Skin epidermis (tissue), 12 donors: ENCODE results near the gene RPS16.

ENCODE experiments used
- H3K27ac ChIP-seq, 21 experiments: fragments of 200-600 bp; sonication (generic) in 11 of 21; one replicate each; pipeline ENCODE4 v1.5.0; 2020; ENCODE audit warnings: mild to moderate bottlenecking in 3 of 21, inconsistent platforms in 2 of 21, moderate library complexity in 2 of 21
- H3K4me3 ChIP-seq, 7 experiments: fragments of 200-600 bp; sonication (generic) in 2 of 7; one replicate each; pipeline ENCODE4 v1.5.0; 2020; ENCODE audit warnings: inconsistent platforms in 2 of 7, mild to moderate bottlenecking in 2 of 7, moderate library complexity in 1 of 7

RPS16 gene

DNA sequence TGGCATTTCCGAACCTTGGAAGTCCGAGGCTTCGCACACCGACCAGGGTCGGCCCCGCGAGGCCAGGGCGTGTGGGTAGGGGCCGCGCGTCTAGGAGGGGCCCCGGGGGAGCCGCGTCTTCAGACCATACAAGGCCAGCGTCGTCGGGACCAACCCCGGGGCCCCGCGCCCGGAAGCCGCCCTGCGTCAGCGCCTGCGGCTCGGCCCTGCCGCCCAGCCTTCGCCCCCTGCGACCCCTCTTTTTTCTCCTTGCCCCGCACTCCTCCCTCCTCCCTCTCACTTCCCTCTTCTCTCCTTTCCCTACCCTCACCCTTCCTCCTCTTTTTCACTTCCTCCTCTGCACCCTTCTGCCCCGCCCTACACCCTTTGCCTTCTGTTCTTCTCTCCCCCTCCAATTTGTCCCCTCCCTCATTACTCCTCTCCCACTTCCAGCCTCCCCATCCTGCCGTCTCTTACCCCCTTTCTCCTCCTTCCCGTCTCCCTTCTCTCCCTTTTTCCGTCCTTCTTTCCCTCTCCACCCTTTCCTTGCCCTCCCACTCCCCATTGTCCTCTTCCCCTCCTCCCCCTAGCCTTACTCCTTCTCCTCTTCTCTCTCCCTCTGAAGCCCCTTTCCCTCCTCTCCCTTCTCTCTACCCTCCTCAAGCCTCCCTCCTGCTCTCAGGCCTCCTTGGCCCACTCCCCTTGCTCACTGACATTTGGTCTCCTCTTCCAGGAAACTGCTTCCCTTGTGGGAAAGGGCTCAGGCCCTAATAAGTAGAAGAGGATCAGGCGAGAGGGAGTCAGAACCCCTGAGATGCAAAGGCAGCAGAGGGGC is 25.5 kb downstream of the RPS16 start:
- Histone ChIP-seq H3K4me3 (peak overlapping the region; percentile 67 to 96 (median 79)), H3K27ac (peak overlapping the region; percentile 88 to 100 (median 99))

DNA sequence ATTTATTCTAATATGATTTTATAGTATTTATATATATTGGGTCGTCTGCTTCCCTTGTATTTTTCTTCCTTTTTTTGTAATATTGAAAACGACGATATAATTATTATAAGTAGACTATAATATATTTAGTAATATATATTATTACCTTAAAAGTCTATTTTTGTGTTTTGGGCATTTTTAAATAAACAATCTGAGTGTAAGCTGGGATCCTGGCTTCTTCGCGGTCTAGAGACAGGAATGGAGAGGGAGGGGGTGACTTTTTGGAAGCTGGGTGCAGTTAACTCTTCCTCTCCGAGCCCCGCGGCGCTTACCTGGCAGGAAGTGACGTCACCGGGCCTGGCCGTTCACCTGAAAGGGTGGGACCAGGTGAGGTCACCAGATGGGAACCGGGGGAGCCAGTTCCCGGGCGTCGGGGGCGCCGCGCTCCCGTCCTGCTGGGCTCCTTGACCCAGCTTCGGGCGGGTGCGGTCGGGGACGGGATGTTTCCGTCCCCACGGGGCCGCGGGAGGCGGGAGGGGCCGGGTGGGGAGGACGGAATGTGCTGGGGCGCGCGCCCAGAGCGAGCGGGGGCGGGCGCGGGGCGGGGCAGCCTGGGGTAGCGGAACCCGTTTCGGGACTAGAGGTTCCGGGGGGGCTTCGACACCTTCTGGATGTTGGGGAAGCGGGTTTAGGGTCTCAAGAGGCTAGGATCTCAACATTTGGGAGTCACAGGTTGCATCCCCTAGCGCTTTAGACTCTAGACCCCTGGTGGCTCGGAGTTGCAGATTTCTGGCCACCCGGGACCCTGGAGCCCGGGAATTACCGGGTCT is 26.3 kb downstream of the RPS16 start:
- Histone ChIP-seq H3K27ac (peak overlapping the region; percentile 88 to 100 (median 99)), H3K4me3 (peak overlapping the region; percentile 67 to 96 (median 79))

DNA sequence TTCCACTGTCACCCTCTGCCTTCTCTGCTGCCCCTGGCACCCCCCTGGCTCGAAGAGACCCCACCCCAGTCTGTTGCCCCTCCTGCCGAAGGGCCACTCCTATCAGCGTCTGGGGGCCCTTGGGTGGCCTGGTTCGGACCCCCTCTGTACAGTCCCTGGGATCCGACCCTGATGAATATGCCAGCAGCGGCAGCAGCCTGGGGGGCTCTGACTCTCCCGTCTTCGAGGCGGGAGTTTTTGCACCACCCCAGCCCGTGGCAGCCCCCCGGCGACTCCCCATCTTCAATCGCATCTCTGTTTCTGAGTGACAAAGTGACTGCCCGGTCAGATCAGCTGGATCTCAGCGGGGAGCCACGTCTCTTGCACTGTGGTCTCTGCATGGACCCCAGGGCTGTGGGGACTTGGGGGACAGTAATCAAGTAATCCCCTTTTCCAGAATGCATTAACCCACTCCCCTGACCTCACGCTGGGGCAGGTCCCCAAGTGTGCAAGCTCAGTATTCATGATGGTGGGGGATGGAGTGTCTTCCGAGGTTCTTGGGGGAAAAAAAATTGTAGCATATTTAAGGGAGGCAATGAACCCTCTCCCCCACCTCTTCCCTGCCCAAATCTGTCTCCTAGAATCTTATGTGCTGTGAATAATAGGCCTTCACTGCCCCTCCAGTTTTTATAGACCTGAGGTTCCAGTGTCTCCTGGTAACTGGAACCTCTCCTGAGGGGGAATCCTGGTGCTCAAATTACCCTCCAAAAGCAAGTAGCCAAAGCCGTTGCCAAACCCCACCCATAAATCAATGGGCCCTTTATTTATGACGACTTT is 27.1 kb downstream of the RPS16 start:
- Histone ChIP-seq H3K4me3 (peak overlapping the region; percentile 67 to 96 (median 79)), H3K27ac (peak overlapping the region; percentile 88 to 100 (median 99))

DNA sequence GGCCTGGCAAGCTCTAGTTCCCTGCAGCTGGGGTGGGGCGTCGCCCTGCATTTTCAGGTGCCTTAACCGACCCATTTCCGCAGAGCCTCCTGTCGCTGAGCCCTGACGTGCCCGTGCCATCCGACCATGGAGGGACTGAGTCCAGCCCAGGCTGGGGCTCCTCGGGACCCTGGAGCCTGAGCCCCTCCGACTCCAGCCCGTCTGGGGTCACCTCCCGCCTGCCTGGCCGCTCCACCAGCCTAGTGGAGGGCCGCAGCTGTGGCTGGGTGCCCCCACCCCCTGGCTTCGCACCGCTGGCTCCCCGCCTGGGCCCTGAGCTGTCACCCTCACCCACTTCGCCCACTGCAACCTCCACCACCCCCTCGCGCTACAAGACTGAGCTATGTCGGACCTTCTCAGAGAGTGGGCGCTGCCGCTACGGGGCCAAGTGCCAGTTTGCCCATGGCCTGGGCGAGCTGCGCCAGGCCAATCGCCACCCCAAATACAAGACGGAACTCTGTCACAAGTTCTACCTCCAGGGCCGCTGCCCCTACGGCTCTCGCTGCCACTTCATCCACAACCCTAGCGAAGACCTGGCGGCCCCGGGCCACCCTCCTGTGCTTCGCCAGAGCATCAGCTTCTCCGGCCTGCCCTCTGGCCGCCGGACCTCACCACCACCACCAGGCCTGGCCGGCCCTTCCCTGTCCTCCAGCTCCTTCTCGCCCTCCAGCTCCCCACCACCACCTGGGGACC is 27.9 kb downstream of the RPS16 start:
- peak overlapping the region; percentile 67 to 96 (median 79) for H3K4me3 ChIP-seq

DNA sequence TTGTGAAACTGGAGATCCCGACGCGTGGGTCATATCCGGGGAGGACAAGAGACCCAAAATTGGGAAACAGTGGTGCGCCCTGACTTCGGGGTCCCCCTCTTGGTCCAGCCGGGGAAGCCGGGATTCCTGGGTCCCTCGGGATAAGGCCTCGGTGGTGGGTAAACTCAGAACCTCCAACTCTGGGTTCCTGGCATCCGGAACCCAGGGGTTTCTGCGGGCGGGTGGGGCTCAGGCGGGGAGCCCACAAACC is 28.4 kb downstream of the RPS16 start:
- peak overlapping the region; percentile 67 to 96 (median 79) for H3K4me3 ChIP-seq
- peak overlapping the region; percentile 88 to 100 (median 99) for H3K27ac ChIP-seq

More for the DNA sequence above, 27.9 kb downstream of the RPS16 start:
- peak overlapping the region; percentile 88 to 100 (median 99) for H3K27ac ChIP-seq

DNA sequence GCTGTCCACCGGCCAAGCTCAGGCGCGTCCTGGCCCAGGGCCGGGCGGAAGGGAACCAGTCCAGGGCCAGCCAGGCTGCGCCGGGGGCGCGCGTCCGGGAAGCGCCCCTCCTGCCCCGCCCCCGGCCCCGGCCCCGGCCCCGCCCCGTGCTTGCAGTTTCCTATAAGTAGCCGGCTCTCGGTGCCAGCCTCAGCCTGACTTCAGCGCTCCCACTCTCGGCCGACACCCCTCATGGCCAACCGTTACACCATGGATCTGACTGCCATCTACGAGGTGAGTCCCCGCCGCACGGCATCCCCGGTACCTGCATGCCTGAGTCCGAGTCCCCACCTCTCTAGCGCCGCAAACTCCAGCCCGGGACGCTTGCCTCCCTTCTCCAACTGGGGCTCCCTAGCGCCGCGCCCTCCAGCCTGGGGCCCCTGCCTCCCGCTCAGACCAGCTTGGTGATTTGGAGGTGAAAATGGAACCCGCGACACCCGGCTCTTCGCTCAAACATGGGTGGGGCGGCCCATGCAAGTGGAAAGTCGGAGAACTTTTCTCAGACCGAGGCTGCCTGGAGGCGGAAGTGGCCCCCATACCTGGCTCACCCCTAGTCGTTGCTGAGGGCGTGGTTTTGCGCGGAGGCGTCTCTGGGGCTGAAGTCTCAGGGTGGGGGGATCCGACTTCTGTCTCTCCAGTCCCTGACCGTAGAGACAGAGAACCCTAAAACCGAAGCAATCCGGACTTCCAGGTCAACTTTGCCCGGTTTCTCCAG is 28.9 kb downstream of the RPS16 start, which contains the start of gene ZFP36:
ZFP36 (plus strand) TSS at position 192 of the 754 bp plus-strand sequence; CDS start at position 250, 58 bp downstream.
- peak within 1 kb of the TSS; percentile 88 to 100 (median 99) for H3K27ac ChIP-seq
- peak within 1 kb of the TSS; percentile 67 to 96 (median 79) for H3K4me3 ChIP-seq

DNA sequence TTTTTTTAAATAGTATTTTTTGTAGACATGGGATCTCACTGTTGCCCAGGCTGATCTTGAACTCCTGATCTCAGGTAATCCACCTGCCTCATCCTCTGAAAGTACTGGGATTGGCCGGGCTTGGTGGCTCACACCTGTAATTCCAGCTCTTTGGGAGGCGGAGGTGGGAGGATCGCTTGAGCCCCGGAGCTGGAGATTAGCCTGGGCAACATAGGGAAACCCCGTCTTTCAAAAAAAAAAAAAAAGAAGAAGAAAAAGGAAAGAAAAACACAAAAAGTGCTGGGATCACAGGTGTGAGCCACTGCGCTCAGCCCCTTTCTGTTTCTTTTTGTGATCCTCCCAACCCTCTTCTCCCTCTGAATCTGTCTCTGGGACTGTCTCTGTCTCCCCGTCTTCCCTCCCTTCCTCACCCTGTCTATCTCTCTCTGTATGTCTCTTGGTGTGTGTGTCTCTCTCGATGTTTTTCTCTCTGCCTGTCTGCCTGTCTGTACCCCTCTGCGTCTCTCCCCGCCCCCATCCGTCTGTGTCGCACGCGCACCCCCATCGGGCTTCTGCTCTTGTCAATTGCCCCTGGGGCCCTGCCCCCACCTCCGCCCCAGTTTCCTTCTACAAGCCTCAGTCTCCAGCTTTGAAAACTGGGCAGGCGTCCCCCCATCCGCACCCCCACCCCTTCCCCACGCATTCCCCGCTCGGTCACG is 29.6 kb downstream of the RPS16 start:
- Histone ChIP-seq H3K4me3 (peak overlapping the region; percentile 67 to 96 (median 79)), H3K27ac (peak overlapping the region; percentile 66 to 100 (median 99))

DNA sequence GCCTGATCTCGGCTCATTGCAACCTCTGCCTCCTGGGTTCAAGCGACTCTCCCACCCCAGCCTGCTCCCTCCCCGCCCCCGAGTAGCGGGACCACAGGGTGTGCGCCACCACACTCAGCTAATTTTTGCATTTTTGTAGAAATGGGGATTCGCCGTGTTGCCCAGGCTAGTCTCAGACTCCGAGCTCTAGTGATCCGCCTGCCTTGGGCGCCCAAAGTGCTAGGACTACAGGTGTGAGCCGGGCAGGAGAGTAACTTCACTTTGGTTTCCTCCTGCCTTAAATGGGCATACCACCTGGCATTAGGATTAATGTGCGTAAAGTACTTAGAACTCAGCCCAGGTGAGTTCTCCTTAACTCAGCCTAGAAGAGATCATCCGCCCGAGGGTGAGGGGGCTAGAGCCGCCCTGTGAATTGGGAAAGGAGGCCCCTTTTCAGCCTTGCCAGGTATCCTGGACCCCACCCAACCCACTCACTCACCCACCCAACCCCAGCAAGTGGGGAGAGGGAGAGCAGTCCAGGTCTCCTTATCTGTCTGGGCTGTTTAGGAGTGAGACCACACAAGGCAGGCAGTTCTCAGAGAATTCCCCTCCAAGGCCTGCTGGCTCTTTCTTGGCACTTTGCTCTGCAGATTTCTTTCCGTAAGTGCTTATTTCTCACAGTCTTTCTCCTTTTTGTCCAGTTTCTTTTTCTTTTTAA is 30.3 kb downstream of the RPS16 start:
- Histone ChIP-seq H3K4me3 (peak overlapping the region in 6 of 7 experiments; percentile 67 to 92 (median 74)), H3K27ac (peak overlapping the region; percentile 27 to 100 (median 99))

DNA sequence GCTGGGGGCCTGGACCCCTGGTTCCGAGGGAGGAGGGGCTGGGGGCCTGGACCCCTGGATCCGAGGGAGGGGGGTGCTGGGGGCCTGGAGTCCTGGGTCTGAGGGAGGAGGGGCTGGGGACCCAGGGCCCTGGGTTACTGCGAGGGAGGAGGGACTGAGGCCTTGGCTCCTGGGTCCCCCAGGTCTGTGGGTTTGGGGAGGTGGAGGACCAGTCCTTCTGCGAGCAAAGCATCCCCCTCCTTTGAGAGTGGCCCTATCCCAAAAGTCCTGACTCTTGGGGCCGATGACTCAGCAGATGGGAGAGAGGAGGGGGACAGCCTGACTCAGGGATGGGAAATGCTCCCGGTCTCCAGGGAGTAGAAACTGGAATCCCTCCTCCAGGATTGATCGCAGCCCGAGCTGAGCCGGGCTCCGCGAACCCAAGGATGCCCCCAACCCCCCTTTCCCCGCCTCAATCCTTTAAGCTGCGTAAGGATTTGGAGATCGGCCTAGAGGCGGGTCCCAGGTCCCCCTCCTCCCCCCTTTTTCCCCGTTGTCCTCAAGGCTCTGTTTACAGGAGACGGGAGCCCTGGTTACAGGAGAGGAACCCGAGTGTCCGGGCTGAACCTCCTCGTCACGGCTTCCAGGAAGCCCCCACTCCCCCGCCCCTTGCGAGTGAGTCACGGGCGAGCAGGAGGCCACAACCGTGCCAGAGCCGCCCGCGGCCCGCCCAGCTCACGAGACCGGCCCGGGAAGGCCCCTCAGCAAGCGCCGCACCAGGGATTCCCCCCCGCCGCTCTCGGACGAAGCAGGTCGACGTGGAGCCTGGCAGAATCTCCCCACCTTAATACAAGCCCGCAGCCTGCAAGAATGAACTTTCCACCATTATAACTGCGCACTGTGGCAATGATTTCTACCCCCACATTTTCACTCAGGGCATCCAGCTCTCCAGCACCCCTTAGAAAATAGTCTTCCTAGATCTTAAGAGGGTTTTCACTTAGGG is 32.1 kb downstream of the RPS16 start:
- H3K27ac ChIP-seq, result peak overlapping the region; percentile 92 to 100 (median 100)
- H3K4me3 ChIP-seq, result peak overlapping the region; percentile 24 to 52 (median 40)

DNA sequence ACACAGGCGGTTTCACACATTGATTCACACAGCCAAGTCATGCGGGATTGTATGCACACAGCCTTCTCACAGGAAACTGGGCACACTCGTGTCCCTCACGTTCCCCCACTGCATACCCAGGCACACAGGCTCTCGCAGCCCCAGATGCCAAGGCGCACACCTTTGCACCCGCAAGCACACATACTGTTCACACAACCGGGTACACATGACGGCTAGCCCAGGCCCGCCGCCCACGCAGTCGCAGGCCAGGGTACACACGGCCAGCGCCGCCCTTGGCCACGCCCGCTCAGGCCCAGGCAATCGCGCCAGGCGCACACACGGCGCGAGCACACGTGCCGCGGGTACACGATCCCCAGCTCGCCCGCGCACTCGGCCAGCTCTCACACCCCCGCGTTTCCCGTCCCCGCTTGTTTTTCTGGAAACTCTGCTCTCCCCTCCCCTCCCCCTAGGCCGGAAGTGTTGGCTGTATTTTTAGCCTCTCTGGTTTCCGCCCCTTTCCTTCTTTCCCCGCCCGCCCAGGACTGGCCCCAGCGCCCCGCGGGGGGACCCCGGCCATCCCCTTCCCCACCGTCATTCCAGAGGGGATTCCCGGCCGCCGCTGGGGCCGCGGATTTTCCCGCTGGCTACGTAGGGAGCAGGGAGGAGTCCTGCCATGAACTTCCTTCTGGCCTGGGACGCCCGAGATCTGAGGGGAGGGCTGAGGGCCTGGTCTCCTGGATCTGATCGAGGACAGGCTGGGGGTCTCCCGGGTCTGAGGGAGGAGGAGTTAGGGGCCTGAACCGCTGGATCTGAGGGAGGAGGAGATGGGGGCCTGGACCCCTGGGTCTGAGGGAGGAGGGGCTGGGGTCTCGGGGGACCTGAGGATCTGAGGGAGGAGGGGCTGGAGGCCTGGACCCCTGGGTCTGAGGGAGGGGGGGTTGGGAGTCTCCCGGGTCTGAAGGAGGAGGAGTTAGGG is 33.1 kb downstream of the RPS16 start:
- H3K27ac ChIP-seq, result peak overlapping the region; percentile 92 to 100 (median 100)
- peak overlapping the region; percentile 24 to 52 (median 40) for H3K4me3 ChIP-seq

DNA sequence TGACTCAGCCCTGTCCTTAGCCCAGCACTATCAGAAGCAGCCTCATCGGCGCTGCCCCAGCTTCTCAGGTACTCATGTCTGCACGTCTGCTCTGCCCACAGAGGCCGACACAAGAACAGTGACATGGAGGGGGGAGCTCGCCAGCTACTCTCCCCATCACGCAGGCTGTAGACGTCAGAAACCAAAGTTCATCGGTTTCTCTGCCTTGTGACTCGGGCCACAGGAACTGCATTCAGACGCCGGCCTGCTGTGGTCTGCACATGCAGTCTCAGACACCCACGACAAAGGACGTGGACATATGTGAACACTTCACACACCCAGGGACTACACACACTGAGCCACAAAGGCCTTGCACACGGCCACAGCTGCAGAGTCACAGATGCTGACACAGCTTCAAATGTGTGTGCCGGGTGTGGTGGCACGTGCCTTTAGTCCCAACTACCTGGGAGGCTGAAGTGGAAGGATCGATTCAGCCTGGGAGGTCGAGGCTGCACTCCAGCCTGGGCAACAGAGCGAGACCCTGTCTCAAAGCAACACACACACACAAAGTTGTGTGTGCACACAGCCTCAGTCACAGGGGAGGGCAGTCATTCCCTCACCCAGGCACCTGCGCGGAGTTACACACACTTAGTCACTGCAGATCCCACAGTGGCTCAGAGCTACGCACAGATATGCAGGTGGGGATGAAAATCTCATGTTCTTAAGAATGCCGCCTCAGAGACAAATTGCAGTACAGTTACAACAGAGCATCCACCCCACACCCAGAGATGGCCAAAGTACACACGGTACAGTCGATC is 34.0 kb downstream of the RPS16 start:
- H3K27ac ChIP-seq, result peak overlapping the region; percentile 92 to 100 (median 100)
- peak overlapping the region in 2 of 7 experiments; percentile 40 for H3K4me3 ChIP-seq

DNA sequence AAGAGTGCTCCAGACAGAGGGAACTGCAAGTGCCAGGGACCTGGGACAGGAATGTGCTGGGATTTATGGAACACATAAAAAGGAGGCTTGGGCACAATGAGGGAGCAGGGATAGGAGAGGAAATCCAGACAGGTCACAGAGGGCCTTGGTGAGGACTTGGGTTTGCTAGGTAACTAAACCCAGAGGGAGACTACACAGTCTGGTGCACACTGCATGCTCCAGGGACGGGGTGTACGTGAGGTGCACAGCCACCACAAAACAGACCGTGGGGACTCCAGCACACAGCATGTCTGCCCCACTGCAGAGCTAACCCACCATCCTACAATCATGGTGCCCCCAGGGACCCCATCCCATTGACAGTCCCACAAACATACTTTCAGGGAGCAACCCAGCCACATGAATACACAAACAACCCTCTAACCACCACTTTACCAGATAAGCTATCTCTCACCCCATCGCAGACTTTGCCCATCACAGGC is 34.6 kb downstream of the RPS16 start:
- no peak overlapping the region for H3K4me3 ChIP-seq
- peak overlapping the region; percentile 16 to 100 (median 100) for H3K27ac ChIP-seq

DNA sequence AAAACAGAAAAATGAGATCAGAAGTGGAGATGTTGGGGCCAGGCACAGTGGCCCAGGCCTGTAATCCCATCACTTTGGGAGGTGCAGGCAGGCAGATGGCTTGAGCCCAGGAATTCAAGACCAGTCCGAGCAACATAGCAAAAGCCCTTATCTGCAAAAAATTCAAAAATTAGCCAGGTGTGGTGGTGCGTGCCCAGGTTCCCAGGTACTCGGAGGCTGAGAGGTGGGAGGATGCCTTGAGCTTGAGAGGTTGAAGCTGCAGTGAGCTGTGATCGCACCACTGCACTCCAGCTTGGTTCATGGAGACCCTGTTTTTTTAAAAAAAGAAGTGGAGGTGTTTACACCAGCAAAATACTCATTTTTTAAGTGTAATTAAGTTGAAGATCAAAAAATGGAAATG is 35.7 kb downstream of the RPS16 start:
- Histone ChIP-seq H3K27ac (peak overlapping the region in 17 of 21 experiments; percentile 10 to 100 (median 95)), H3K4me3 (no peak overlapping the region)

DNA sequence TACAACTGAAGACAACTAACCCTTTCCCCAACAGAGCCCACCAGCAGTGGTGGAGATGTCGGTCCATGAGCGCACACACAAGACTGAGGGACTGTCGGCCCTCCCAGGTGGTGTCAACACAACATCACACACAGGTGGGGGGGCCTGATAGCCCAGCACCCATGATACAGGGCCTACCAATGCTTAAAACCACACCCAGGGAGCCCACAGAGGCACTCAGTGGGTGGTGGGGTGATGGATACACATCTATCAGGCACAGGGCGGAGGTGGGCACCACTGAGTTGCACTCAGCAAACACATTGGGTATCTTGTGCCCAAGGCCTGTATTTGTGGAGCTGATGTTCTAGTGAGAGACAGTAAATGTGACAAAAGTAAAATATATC is 36.1 kb downstream of the RPS16 start:
- Histone ChIP-seq H3K27ac (peak overlapping the region in 18 of 21 experiments; percentile 10 to 100 (median 96)), H3K4me3 (no peak overlapping the region)
